ENCODE measurements around the gene DLD. TPM values are rescaled to one million over a fixed set of nuclear protein-coding genes. Genes with fewer than 3 reads are reported as not detected.
"Not testable (repeated sequence)": the region's sequence is repeated elsewhere in the genome, so short reads cannot be mapped to it uniquely, and the experiment has no call there.

The DLD gene
- total RNA-seq, 1 experiment from 2014 or later = 58.0 TPM

DNA sequence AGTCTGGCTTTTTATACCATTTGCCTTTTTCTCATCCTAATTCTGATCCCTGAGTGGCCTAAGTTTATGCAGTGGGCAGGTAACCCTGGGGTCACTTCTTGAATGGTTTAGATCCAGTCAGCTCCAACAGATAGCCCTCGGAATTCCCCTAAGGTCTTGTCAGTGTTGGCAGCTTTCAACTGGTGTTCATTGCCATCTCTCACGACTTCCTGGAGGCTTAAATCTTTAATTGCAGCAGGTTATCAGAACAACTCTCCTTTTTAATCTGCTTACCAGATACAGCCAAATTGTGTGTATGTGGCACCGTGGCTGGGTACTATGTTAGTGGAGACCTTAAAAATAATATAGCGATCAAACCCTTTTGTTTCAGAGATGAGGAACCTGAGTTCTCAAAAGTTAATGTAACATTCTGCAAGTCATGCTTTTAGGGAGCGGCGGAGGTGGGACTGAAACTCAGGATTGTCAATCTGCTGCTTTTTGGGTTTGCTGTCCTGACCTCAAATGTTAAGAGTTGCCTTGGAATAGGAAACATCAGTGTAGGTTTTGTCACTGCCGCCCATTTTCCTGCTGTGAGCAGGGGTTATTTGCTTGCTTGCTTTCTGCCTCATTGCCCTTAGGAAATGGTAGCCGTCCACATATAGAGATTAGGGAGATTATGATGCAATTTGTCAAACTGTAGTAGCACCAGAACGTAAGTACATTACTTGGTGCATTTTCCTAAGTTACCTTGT lies 818 bp downstream of the DLD start:
- Mint-ChIP-seq H3K4me3 (ENCODE audit: low read depth, unreplicated experiment) (peak overlapping the region; percentile 91), H3K27me3 (ENCODE audit: unreplicated experiment) (no peaks in the 10 kb centered on the region), H3K36me3 (ENCODE audit: insufficient read depth, unreplicated experiment) (peaks cover 31% of the 10 kb centered on the region), H3K4me1 (ENCODE audit: low read depth, unreplicated experiment) (peaks cover 10% of the 10 kb centered on the region), H3K9me3 (ENCODE audit: low read depth, unreplicated experiment) (no peaks in the 10 kb centered on the region), H3K27ac (ENCODE audit: unreplicated experiment) (peak overlapping the region; percentile 97)
- TF ChIP-seq, protein P1, sequence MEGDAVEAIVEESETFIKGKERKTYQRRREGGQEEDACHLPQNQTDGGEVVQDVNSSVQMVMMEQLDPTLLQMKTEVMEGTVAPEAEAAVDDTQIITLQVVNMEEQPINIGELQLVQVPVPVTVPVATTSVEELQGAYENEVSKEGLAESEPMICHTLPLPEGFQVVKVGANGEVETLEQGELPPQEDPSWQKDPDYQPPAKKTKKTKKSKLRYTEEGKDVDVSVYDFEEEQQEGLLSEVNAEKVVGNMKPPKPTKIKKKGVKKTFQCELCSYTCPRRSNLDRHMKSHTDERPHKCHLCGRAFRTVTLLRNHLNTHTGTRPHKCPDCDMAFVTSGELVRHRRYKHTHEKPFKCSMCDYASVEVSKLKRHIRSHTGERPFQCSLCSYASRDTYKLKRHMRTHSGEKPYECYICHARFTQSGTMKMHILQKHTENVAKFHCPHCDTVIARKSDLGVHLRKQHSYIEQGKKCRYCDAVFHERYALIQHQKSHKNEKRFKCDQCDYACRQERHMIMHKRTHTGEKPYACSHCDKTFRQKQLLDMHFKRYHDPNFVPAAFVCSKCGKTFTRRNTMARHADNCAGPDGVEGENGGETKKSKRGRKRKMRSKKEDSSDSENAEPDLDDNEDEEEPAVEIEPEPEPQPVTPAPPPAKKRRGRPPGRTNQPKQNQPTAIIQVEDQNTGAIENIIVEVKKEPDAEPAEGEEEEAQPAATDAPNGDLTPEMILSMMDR (IDR thresholded peaks at IDR 0.05; ENCODE audit: unreplicated experiment) = no peak
- CTCF ChIA-PET = no interaction called here
- BruUV-seq (replicated peaks) = TSS peak; percentile 47
- DNase-seq = no peak
- intact Hi-C loops (cut with micrococcal nuclease; ENCODE audit: unreplicated experiment) = no loop called here

DNA sequence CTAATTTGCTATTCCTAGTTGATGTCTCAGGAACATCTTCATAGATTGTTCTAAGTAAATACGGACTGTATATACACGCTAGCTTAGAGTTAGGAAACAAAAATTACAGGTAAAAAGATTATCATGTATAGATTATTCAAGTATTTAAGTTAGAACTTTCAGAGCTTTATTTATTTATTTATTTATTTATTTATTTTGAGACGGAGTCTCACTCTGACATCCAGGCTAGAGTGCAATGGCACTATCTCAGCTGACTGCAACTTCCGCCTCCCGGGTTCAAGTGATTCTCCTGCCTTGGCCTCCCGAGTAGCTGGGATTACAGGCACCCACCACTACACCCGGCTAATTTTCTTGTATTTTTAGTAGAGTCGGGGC lies 1.4 kb downstream of the DLD start:
- Mint-ChIP-seq H3K27ac (ENCODE audit: unreplicated experiment) (peak overlapping the region; percentile 97), H3K36me3 (ENCODE audit: insufficient read depth, unreplicated experiment) (peaks cover 31% of the 10 kb centered on the region), H3K4me3 (ENCODE audit: low read depth, unreplicated experiment) (peak overlapping the region; percentile 91)
- intact Hi-C loops (cut with micrococcal nuclease; ENCODE audit: unreplicated experiment); BruUV-seq (replicated peaks); CTCF ChIA-PET; H3K27me3 Mint-ChIP-seq (ENCODE audit: unreplicated experiment); H3K9me3 Mint-ChIP-seq (ENCODE audit: low read depth, unreplicated experiment); H3K4me1 Mint-ChIP-seq (ENCODE audit: low read depth, unreplicated experiment); DNase-seq: not testable (repeated sequence)

DNA sequence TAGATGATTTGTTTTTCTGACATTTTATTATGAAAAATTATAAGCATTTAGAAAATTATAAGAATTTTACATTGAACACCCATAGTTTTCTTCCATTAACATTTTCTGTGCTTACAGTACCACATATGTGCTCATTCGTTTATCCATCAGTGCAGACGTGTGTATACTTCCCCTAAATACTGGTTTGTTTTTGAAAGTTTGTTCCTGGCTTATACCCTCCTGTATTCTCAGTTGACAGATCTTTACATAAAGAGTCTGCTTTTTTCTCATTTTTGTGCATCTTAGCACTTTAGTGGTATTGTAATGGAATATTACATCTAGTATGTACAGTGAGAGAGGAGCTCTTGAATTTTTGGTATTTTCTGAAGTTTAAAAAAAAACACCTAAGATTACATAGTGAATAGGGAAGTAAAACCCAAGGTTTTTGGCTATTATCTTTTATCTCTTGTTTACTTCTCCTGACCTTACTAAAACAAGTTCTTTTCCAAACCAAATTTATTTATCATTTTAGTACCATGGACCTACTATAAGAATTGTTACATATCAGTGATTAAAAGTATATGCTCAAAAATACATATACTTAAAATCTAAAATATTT lies 8.1 kb downstream of the DLD start:
- H3K36me3 Mint-ChIP-seq (ENCODE audit: insufficient read depth, unreplicated experiment) = peaks cover 5% of the 10 kb centered on the region
- CTCF ChIA-PET = no interaction called here
- intact Hi-C loops (cut with micrococcal nuclease; ENCODE audit: unreplicated experiment) = no loop called here
- H3K9me3 Mint-ChIP-seq (ENCODE audit: low read depth, unreplicated experiment) = no peaks in the 10 kb centered on the region
- no peak for DNase-seq
- BruUV-seq (replicated peaks) = no TSS peak
- H3K4me1 Mint-ChIP-seq (ENCODE audit: low read depth, unreplicated experiment) = no peaks in the 10 kb centered on the region
- TF ChIP-seq, protein P1 (IDR thresholded peaks at IDR 0.05; ENCODE audit: unreplicated experiment) = no peak
- no peak overlapping the region for H3K4me3 Mint-ChIP-seq (ENCODE audit: low read depth, unreplicated experiment)
- H3K27me3 Mint-ChIP-seq (ENCODE audit: unreplicated experiment) = no peaks in the 10 kb centered on the region
- H3K27ac Mint-ChIP-seq (ENCODE audit: unreplicated experiment) = no peak overlapping the region

DNA sequence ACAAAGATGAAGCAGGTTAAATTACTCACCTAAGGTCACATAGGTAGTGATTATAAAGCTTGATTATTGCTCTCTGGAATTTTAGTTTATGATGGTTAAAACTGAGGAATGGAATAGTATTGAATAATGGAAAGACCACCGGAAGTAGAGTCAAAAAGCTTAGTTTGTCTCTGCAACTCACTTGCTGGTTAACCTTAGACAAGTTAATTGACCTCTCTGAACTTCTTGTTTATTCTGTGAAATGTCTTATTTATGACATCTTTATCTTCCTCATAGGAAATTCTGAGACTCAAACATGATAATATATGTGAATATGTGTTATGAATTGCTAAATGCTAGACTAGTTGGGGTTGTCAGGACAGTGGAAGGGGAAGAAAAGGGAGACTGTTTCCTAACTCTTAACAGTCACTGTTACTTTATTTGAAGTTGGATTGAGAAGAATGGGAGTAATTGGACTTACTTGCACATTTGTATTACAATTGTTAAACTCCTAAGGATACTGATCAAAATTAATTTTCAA lies 9.6 kb downstream of the DLD start:
- TF ChIP-seq, protein P1 (IDR thresholded peaks at IDR 0.05; ENCODE audit: unreplicated experiment) = no peak
- DNase-seq = no peak
- intact Hi-C loops (cut with micrococcal nuclease; ENCODE audit: unreplicated experiment) = no loop called here
- CTCF ChIA-PET = interaction anchor here (1.0 kb wide), 1 partner anchor 542 kb away, joined by 4 read pairs; no protein-coding TSS in a partner anchor
- H3K36me3 Mint-ChIP-seq (ENCODE audit: insufficient read depth, unreplicated experiment) = peaks cover 6% of the 10 kb centered on the region
- no peaks in the 10 kb centered on the region for H3K27me3 Mint-ChIP-seq (ENCODE audit: unreplicated experiment)
- H3K4me1 Mint-ChIP-seq (ENCODE audit: low read depth, unreplicated experiment) = no peaks in the 10 kb centered on the region
- H3K4me3 Mint-ChIP-seq (ENCODE audit: low read depth, unreplicated experiment) = no peak overlapping the region
- H3K9me3 Mint-ChIP-seq (ENCODE audit: low read depth, unreplicated experiment) = no peaks in the 10 kb centered on the region
- H3K27ac Mint-ChIP-seq (ENCODE audit: unreplicated experiment) = no peak overlapping the region
- BruUV-seq (replicated peaks) = no TSS peak

DNA sequence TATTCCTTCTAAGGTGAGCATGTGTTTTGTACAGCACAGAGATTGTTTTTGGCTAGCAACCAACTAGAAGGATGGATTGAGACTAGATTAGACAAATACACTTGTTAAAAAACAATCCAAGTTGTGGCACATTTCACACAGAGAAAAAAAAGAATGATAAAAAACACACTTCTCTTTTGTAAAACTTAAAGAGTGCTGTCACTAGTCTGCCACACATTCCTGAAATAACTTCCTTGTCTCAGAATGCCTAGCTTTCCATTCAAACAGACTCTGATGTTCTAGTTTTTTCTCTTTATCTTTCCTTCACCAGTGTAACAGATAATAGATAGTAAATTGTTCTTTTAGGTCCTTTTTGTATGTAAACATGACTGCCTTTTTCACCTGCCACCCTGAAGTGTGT lies 11.4 kb downstream of the DLD start:
- no peak overlapping the region for H3K27ac Mint-ChIP-seq (ENCODE audit: unreplicated experiment)
- CTCF ChIA-PET = no interaction called here
- TF ChIP-seq, protein P1 (IDR thresholded peaks at IDR 0.05; ENCODE audit: unreplicated experiment) = no peak
- intact Hi-C loops (cut with micrococcal nuclease; ENCODE audit: unreplicated experiment) = no loop called here
- DNase-seq = no peak
- H3K36me3 Mint-ChIP-seq (ENCODE audit: insufficient read depth, unreplicated experiment) = peaks cover 24% of the 10 kb centered on the region
- no peak overlapping the region for H3K4me3 Mint-ChIP-seq (ENCODE audit: low read depth, unreplicated experiment)
- no peaks in the 10 kb centered on the region for H3K27me3 Mint-ChIP-seq (ENCODE audit: unreplicated experiment)
- H3K9me3 Mint-ChIP-seq (ENCODE audit: low read depth, unreplicated experiment) = no peaks in the 10 kb centered on the region
- no TSS peak for BruUV-seq (replicated peaks)
- H3K4me1 Mint-ChIP-seq (ENCODE audit: low read depth, unreplicated experiment) = no peaks in the 10 kb centered on the region
